Neural cell (in vitro differentiated cells): ENCODE results near the gene CXorf58. TPM values are rescaled to one million over a fixed set of nuclear protein-coding genes. Genes with fewer than 3 reads are reported as not detected.

ENCODE experiments used
- H2AFZ ChIP-seq: fragments of 200-600, 300-800 bp; sonication (generic), shearing (Covaris generic); 2 replicates; pipeline ENCODE4 v1.6.0; 2014; ENCODE audit warnings: low read depth, mild to moderate bottlenecking, antibody characterized with exemption, low read length, moderate library complexity
- H3F3A ChIP-seq: fragments of 200-600 bp; shearing (Covaris generic); 2 replicates; pipeline ENCODE4 v1.6.1; 2016; ENCODE audit warnings: mild to moderate bottlenecking, moderate library complexity, mixed read lengths, antibody characterized with exemption, low read length; ENCODE audit not compliant: insufficient read depth, poor library complexity, severe bottlenecking
- H3K27ac ChIP-seq: fragments of 200-600, 300-800 bp; sonication (generic), shearing (Covaris generic); 2 replicates; pipeline ENCODE4 v1.5.1; 2014; ENCODE audit warnings: mild to moderate bottlenecking, low read length, moderate library complexity
- H3K27me3 ChIP-seq: fragments of 300-800, 200-600 bp; sonication (generic), shearing (Covaris generic); 2 replicates; pipeline ENCODE4 v1.6.0; 2014; ENCODE audit warnings: mild to moderate bottlenecking, low read depth, low read length, moderate library complexity; ENCODE audit not compliant: insufficient read depth
- H3K36me3 ChIP-seq: fragments of 300-800, 200-600 bp; sonication (generic), shearing (Covaris generic); 2 replicates; pipeline ENCODE4 v1.5.1; 2014; ENCODE audit warnings: mild to moderate bottlenecking, antibody characterized with exemption, low read length, moderate library complexity; ENCODE audit not compliant: insufficient read depth
- H3K4me2 ChIP-seq: fragments of 300-800, 200-600 bp; sonication (generic), shearing (Covaris generic); 2 replicates; pipeline ENCODE4 v1.6.0; 2014; ENCODE audit warnings: mild to moderate bottlenecking, low read length
- H3K4me3 ChIP-seq: fragments of 300-800, 200-600 bp; sonication (generic), shearing (Covaris generic); 2 replicates; pipeline ENCODE4 v1.5.1; 2014; ENCODE audit warnings: mild to moderate bottlenecking, low read length, moderate library complexity
- H3K79me2 ChIP-seq: fragments of 200-600 bp; shearing (Covaris generic); replicated peaks from 2 replicates; pipeline ENCODE4 v1.6.0; 2014; ENCODE audit warnings: mild to moderate bottlenecking, low read length, moderate library complexity; ENCODE audit not compliant: insufficient read depth
- H3K9ac ChIP-seq: fragments of 300-800, 200-600 bp; sonication (generic), shearing (Covaris generic); 2 replicates; pipeline ENCODE4 v1.6.1; 2016; ENCODE audit warnings: mild to moderate bottlenecking, low read length, mixed read lengths
- H3K9me2 ChIP-seq: fragments of 200-600 bp; shearing (Covaris generic); 2 replicates; pipeline ENCODE4 v1.6.1; 2016; ENCODE audit warnings: mild to moderate bottlenecking, low read length, mixed read lengths; ENCODE audit not compliant: insufficient read depth
- H3K9me3 ChIP-seq: fragments of 200-600, 300-800 bp; sonication (generic), shearing (Covaris generic); 2 replicates; pipeline ENCODE4 v1.6.1; 2016; ENCODE audit warnings: mild to moderate bottlenecking, mixed run types, low read length, moderate library complexity, mixed read lengths
- H4K20me1 ChIP-seq: fragments of 200-600 bp; shearing (Covaris generic); 2 replicates; pipeline ENCODE4 v1.6.1; 2016; ENCODE audit warnings: mild to moderate bottlenecking, mixed run types; ENCODE audit not compliant: insufficient read depth
- EP300 ChIP-seq: fragments of 450-650 bp; conservative IDR thresholded peaks from 2 replicates; pipeline ENCODE4 v1.6.1; 2014; ENCODE audit warnings: antibody characterized with exemption, mild to moderate bottlenecking, moderate library complexity; ENCODE audit not compliant: poor library complexity, severe bottlenecking
- EZH2 ChIP-seq: fragments of 200-600, 300-800 bp; shearing (Covaris generic), sonication (generic); IDR thresholded peaks from 2 replicates; pipeline ENCODE4 v1.6.1; 2014; ENCODE audit warnings: antibody characterized with exemption, low read length, borderline replicate concordance, mild to moderate bottlenecking; ENCODE audit not compliant: insufficient read depth, poor library complexity, severe bottlenecking
- MXI1 ChIP-seq: fragments of 450-650 bp; conservative IDR thresholded peaks from 2 replicates; pipeline ENCODE4 v1.6.1; 2014; ENCODE audit warnings: antibody characterized with exemption, mild to moderate bottlenecking; ENCODE audit not compliant: poor library complexity, severe bottlenecking
- POLR2AphosphoS5 ChIP-seq: IDR thresholded peaks from 2 replicates; pipeline ENCODE4 v1.6.1; 2012
- RAD21 ChIP-seq: fragments of 450-650 bp; conservative IDR thresholded peaks from 2 replicates; pipeline ENCODE4 v1.6.1; 2014; ENCODE audit warnings: antibody characterized with exemption, mild to moderate bottlenecking, moderate library complexity
- REST ChIP-seq: IDR thresholded peaks from 2 replicates; pipeline ENCODE4 v1.6.1; 2012; ENCODE audit warnings: borderline replicate concordance
- SMC3 ChIP-seq: fragments of 450-650 bp; conservative IDR thresholded peaks from 2 replicates; pipeline ENCODE4 v1.6.1; 2014; ENCODE audit warnings: antibody characterized with exemption, mild to moderate bottlenecking, moderate library complexity; ENCODE audit not compliant: poor library complexity
- TAF1 ChIP-seq: IDR thresholded peaks from 2 replicates; pipeline ENCODE4 v1.6.1; 2012; ENCODE audit warnings: low read depth
- polyA plus RNA-seq: library from polyadenylated mRNA; depleted of rRNA; stranded (reverse); fragments of >200 nt; gene quantifications from 2 replicates; pipeline ENCODE4 v1.2.3, GENCODE V29; 2014
- TF ChIP-seq, protein P1 (sequence below): fragments of 450-650 bp; IDR thresholded peaks from 2 replicates; pipeline ENCODE4 v1.5.1; 2014; ENCODE audit warnings: antibody characterized with exemption, mild to moderate bottlenecking, moderate library complexity; ENCODE audit not compliant: poor library complexity, severe bottlenecking

Gene CXorf58
- polyA plus RNA-seq, 1 donor from 2014 or later, result 0.14 TPM

DNA sequence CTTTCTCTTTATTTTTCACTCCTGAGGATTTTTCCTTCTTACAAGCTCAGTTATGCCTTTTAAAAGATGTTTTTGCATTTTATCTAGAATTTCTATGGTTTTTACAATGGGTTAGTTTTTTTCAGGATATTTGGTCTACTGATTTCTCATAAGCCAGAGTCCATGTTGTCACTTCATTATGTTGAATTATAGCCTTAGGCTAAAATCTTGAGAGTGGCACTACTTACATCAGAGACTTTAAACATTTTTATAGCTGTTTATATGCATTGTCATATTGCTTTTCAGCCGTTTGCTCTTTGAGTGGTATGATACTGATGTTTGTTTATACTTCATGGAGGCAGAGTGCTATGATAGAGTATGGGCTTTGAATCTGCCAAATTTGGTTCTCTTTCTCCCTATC is 36.4 kb downstream of the CXorf58 start:
- H3K36me3 ChIP-seq, result no peaks in the 10 kb centered on the region
- H3K27me3 ChIP-seq, result no peaks in the 10 kb centered on the region
- no peaks in the 10 kb centered on the region for H3K79me2 ChIP-seq
- H3F3A ChIP-seq, result no peaks in the 10 kb centered on the region
- H3K4me2 ChIP-seq, result no peak overlapping the region
- no peaks in the 10 kb centered on the region for H3K9me3 ChIP-seq
- TF ChIP-seq, protein P1, sequence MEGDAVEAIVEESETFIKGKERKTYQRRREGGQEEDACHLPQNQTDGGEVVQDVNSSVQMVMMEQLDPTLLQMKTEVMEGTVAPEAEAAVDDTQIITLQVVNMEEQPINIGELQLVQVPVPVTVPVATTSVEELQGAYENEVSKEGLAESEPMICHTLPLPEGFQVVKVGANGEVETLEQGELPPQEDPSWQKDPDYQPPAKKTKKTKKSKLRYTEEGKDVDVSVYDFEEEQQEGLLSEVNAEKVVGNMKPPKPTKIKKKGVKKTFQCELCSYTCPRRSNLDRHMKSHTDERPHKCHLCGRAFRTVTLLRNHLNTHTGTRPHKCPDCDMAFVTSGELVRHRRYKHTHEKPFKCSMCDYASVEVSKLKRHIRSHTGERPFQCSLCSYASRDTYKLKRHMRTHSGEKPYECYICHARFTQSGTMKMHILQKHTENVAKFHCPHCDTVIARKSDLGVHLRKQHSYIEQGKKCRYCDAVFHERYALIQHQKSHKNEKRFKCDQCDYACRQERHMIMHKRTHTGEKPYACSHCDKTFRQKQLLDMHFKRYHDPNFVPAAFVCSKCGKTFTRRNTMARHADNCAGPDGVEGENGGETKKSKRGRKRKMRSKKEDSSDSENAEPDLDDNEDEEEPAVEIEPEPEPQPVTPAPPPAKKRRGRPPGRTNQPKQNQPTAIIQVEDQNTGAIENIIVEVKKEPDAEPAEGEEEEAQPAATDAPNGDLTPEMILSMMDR, result no peak
- no peak overlapping the region for H2AFZ ChIP-seq
- H3K9me2 ChIP-seq, result no peaks in the 10 kb centered on the region
- no peak overlapping the region for H3K9ac ChIP-seq
- H3K27ac ChIP-seq, result no peak overlapping the region
- no peak overlapping the region for H3K4me3 ChIP-seq
- no peaks in the 10 kb centered on the region for H4K20me1 ChIP-seq

GRCh38 chrX:23945206-23945605 is 37.4 kb downstream of the CXorf58 start:
- Histone ChIP-seq H3K9me3 (no peaks in the 10 kb centered on the region), H3K4me3 (no peak overlapping the region), H3K9me2 (no peaks in the 10 kb centered on the region), H3K79me2 (no peaks in the 10 kb centered on the region), H3K36me3 (no peaks in the 10 kb centered on the region), H4K20me1 (no peaks in the 10 kb centered on the region), H3K4me2 (no peak overlapping the region), H3F3A (no peaks in the 10 kb centered on the region), H3K9ac (no peak overlapping the region), H2AFZ (no peak overlapping the region), H3K27me3 (no peaks in the 10 kb centered on the region), H3K27ac (no peak overlapping the region)
- TF ChIP-seq, protein P1, result no peak
- no peak for TF ChIP-seq TAF1
- TF ChIP-seq EP300, result no peak
- TF ChIP-seq EZH2, result no peak
- TF ChIP-seq MXI1, result no peak
- no peak for TF ChIP-seq POLR2AphosphoS5
- TF ChIP-seq SMC3, result no peak
- no peak for TF ChIP-seq REST
- TF ChIP-seq RAD21, result no peak
